H1 (cell line): ENCODE measurements around the gene DHRS1. TPM values are rescaled to one million over a fixed set of nuclear protein-coding genes. Genes with fewer than 3 reads are reported as not detected.

Experiments
- CTCF ChIA-PET: fragments of 300-600 bp; sonication (Branson Sonifier 250); formaldehyde crosslinking; loops from one replicate; lab custom pipeline; 2021; ENCODE audit not compliant: partially characterized antibody; lab: Charles Lee
- POLR2A ChIA-PET: fragments of 300-600 bp; sonication (Branson Sonifier 250); formaldehyde crosslinking; loops from one replicate; lab custom pipeline; 2021; ENCODE audit warnings: inconsistent platforms; ENCODE audit not compliant: partially characterized antibody; lab: Charles Lee
- DNase-seq, 2 experiments: peaks; one replicate each; pipeline versions ENCODE4 v3.0.0 to v3.0.0-alpha.2; 2010 to 2022; ENCODE audit warnings: low spot score in 2 of 2, low read depth in 1 of 2, mixed read lengths in 1 of 2
- FAIRE-seq: peaks from 2 replicates; lab custom pipeline; 2011; peaks lifted over from hg19 to GRCh38; lab: Jason Lieb, UNC
- H2AFZ ChIP-seq: 2 replicates; pipeline ENCODE4 v1.8.1; 2012; ENCODE audit warnings: low read length, inconsistent platforms
- H2AK5ac ChIP-seq: 2 replicates; pipeline ENCODE4 v1.6.1; 2013; ENCODE audit warnings: low read depth, low read length
- H2BK120ac ChIP-seq: replicated peaks from 2 replicates; pipeline ENCODE3; 2013; ENCODE audit warnings: low read depth, low read length, inconsistent platforms
- H2BK12ac ChIP-seq: 2 replicates; pipeline ENCODE4 v1.6.1; 2013; ENCODE audit warnings: low read depth, low read length
- H2BK15ac ChIP-seq: 2 replicates; pipeline ENCODE4 v1.6.1; 2013; ENCODE audit warnings: low read length
- H2BK20ac ChIP-seq: 2 replicates; pipeline ENCODE4 v1.6.1; 2013; ENCODE audit warnings: low read length
- H2BK5ac ChIP-seq: 2 replicates; pipeline ENCODE4 v1.6.1; 2013; ENCODE audit warnings: low read depth, low read length
- H3K14ac ChIP-seq: 2 replicates; pipeline ENCODE4 v1.6.1; 2013; ENCODE audit warnings: inconsistent platforms; ENCODE audit not compliant: insufficient read length
- H3K18ac ChIP-seq: 2 replicates; pipeline ENCODE4 v1.6.1; 2013; ENCODE audit warnings: low read length; ENCODE audit errors: extremely low read depth
- H3K23ac ChIP-seq: 2 replicates; pipeline ENCODE4 v1.6.1; 2013; ENCODE audit warnings: inconsistent platforms; ENCODE audit not compliant: insufficient read length
- H3K23me2 ChIP-seq: 2 replicates; pipeline ENCODE4 v1.6.1; 2013; ENCODE audit warnings: low read depth, low read length
- H3K27ac ChIP-seq: 2 replicates; pipeline ENCODE4 v1.6.1; 2011; ENCODE audit warnings: low read depth, low read length, inconsistent platforms
- H3K27me3 ChIP-seq, 4 experiments: replicated peaks in 1 of 4; 1 replicate in 1 of 4; 2 replicates in 3 of 4; pipeline versions ENCODE4 v1.6.1 to v1.8.1; 2011 to 2013; ENCODE audit warnings: low read length in 3 of 4, mild to moderate bottlenecking in 3 of 4, inconsistent platforms in 2 of 4, mixed read lengths in 2 of 4, moderate library complexity in 1 of 4; ENCODE audit not compliant: control insufficient read depth in 3 of 4, insufficient read depth in 3 of 4; ENCODE audit errors: extremely low read depth in 1 of 4
- H3K36me3 ChIP-seq, 4 experiments: 2 replicates each; pipeline versions ENCODE4 v1.6.1 to v1.8.1; 2011 to 2013; ENCODE audit warnings: mild to moderate bottlenecking in 4 of 4, low read length in 3 of 4, moderate library complexity in 2 of 4, control low read depth in 1 of 4, inconsistent platforms in 1 of 4; ENCODE audit not compliant: insufficient read depth in 4 of 4, control insufficient read depth in 2 of 4
- H3K4ac ChIP-seq: replicated peaks from 2 replicates; pipeline ENCODE3; 2013; ENCODE audit warnings: low read length, low read depth, mixed read lengths, inconsistent platforms; ENCODE audit not compliant: insufficient read length
- H3K4me1 ChIP-seq, 4 experiments: replicated peaks in 1 of 4; 1 replicate in 1 of 4; 2 replicates in 3 of 4; pipeline versions ENCODE4 v1.6.1 to v1.8.1; 2011 to 2013; ENCODE audit warnings: low read length in 3 of 4, inconsistent platforms in 2 of 4, mixed read lengths in 1 of 4; ENCODE audit not compliant: insufficient read depth in 4 of 4, control insufficient read depth in 3 of 4
- H3K4me2 ChIP-seq, 2 experiments: 2 replicates each; pipeline versions ENCODE4 v1.6.1 to v1.8.1; 2011 to 2013; ENCODE audit warnings: low read depth in 2 of 2, low read length in 2 of 2, control low read depth in 1 of 2, inconsistent platforms in 1 of 2, mild to moderate bottlenecking in 1 of 2; ENCODE audit not compliant: insufficient read depth in 1 of 2
- H3K4me3 ChIP-seq, 4 experiments: fragments of 200-600, 300-600 bp in 1 of 4; sonication (generic), shearing (Covaris generic), sonication (Bioruptor Twin) in 1 of 4; 2 replicates each; pipeline versions ENCODE4 v1.5.1 to v1.8.1; 2011 to 2016; ENCODE audit warnings: low read length in 4 of 4, low read depth in 3 of 4, control low read depth in 2 of 4, inconsistent platforms in 2 of 4, mild to moderate bottlenecking in 2 of 4, mixed read lengths in 1 of 4, moderate library complexity in 1 of 4; ENCODE audit not compliant: insufficient read depth in 2 of 4; ENCODE audit errors: extremely low read depth in 1 of 4
- H3K56ac ChIP-seq: replicated peaks from 2 replicates; pipeline ENCODE3; 2013; ENCODE audit warnings: low read depth, mild to moderate bottlenecking, mixed read lengths, low read length, inconsistent platforms; ENCODE audit not compliant: insufficient read length
- H3K79me1 ChIP-seq: 2 replicates; pipeline ENCODE4 v1.6.1; 2013; ENCODE audit warnings: low read depth, low read length, control low read depth
- H3K79me2 ChIP-seq, 2 experiments: 2 replicates each; pipeline versions ENCODE4 v1.6.1 to v1.8.1; 2012 to 2013; ENCODE audit warnings: low read length in 2 of 2, mild to moderate bottlenecking in 2 of 2, inconsistent platforms in 1 of 2; ENCODE audit not compliant: insufficient read depth in 2 of 2, control insufficient read depth in 1 of 2
- H3K9ac ChIP-seq, 4 experiments: replicated peaks in 1 of 4; 1 replicate in 1 of 4; 2 replicates in 3 of 4; pipeline versions ENCODE4 v1.6.1 to v1.8.1; 2011 to 2013; ENCODE audit warnings: low read depth in 3 of 4, low read length in 3 of 4, control low read depth in 2 of 4, mild to moderate bottlenecking in 2 of 4, moderate library complexity in 2 of 4, inconsistent platforms in 1 of 4; ENCODE audit errors: extremely low read depth in 1 of 4
- H3K9me3 ChIP-seq, 2 experiments: 2 replicates each; pipeline versions ENCODE4 v1.6.1 to v1.8.1; 2012 to 2013; ENCODE audit warnings: mild to moderate bottlenecking in 2 of 2, moderate library complexity in 2 of 2, control low read depth in 1 of 2, inconsistent platforms in 1 of 2, low read depth in 1 of 2, low read length in 1 of 2, mixed read lengths in 1 of 2; ENCODE audit not compliant: insufficient read depth in 2 of 2
- H4K20me1 ChIP-seq, 2 experiments: replicated peaks in 1 of 2; 2 replicates each; pipeline versions ENCODE3 to v1.8.1; 2011 to 2013; ENCODE audit warnings: inconsistent platforms in 2 of 2, low read length in 2 of 2, mild to moderate bottlenecking in 1 of 2; ENCODE audit not compliant: insufficient read depth in 2 of 2, control insufficient read depth in 1 of 2
- H4K5ac ChIP-seq: 2 replicates; pipeline ENCODE4 v1.6.1; 2013; ENCODE audit warnings: low read length, low read depth, mixed read lengths, inconsistent platforms; ENCODE audit not compliant: insufficient read length
- H4K8ac ChIP-seq: 2 replicates; pipeline ENCODE4 v1.8.0; 2013; ENCODE audit warnings: mild to moderate bottlenecking, moderate library complexity, low read length, inconsistent platforms; ENCODE audit not compliant: insufficient read depth; ENCODE audit errors: extremely low read depth
- H4K91ac ChIP-seq: replicated peaks from 2 replicates; pipeline ENCODE3; 2013; ENCODE audit warnings: low read length, mixed read lengths, inconsistent platforms; ENCODE audit not compliant: insufficient read length
- CEBPB ChIP-seq: IDR thresholded peaks from 2 replicates; pipeline ENCODE4 v1.6.1; 2012; ENCODE audit warnings: low read depth, low read length
- NRF1 ChIP-seq: IDR thresholded peaks from 2 replicates; pipeline ENCODE4 v1.6.1; 2011; ENCODE audit warnings: mild to moderate bottlenecking, low read depth, low read length, improper control_type of control experiment
- WGBS, 2 experiments: shearing (Covaris generic) in 1 of 2; methylation state at CpG; one replicate each; pipeline versions ENCODE4 v1.1.6 to v1.1.7; 2013 to 2015; ENCODE audit warnings: low lambda C conversion rate in 2 of 2, mixed read lengths in 2 of 2, inconsistent platforms in 1 of 2, low coverage in 1 of 2, missing lambda C conversion rate in 1 of 2; ENCODE audit not compliant: insufficient replicate concordance in 2 of 2, insufficient coverage in 1 of 2, insufficient read length in 1 of 2; ENCODE audit errors: extremely low coverage in 1 of 2, missing lambda C conversion rate in 1 of 2; 5-methylcytosine and 5-hydroxymethylcytosine counted together
- polyA plus RNA-seq, 7 experiments: library from polyadenylated mRNA; depleted of rRNA in 3 of 7; stranded (reverse) in 5 of 7; unstranded in 2 of 7; fragments of >200 nt in 5 of 7; fragments of 200-250 nt in 2 of 7; gene quantifications; 1 replicate in 5 of 7; 2 replicates in 1 of 7; 4 replicates in 1 of 7; pipeline versions ENCODE4 v1.2.1 to v1.2.3, GENCODE V29; 2011 to 2013; ENCODE audit warnings: missing spikeins in 2 of 7, mixed read lengths in 2 of 7
- total RNA-seq: library from RNA; stranded (reverse); fragmentation: NEBNext Ultra II Directional; extraction: Animal tissue kit (Norgen Biotek cat#: 25700); gene quantifications from 2 replicates; pipeline ENCODE4 v1.2.1, GENCODE V29; 2021

Gene DHRS1
- total and polyA plus RNA-seq, 2 of the 8 experiments (the other 6 are each of a cell fraction or from before 2014, with no cell fraction given): 8.8 to 31.7 TPM

- Histone ChIP-seq H2AFZ (peak within 1 kb of the TSS; percentile 36; the same call in 1 of the 2 replicates), H4K20me1 (peaks cover 0 to 2% of the 10 kb centered on the region in 2 experiments), H3K79me2 (no peaks in the 10 kb centered on the region), H2AK5ac (no peak within 1 kb of the TSS), H3K18ac (peak within 1 kb of the TSS; percentile 71; the same call in 1 of the 2 replicates), H3K56ac (peak within 1 kb of the TSS; percentile 81), H3K4ac (peak within 1 kb of the TSS; percentile 79), H3K27me3 (no peaks in the 10 kb centered on the region; a peak in 1 of 7 replicates), H4K5ac (peak within 1 kb of the TSS; percentile 91), H3K4me1 (peaks cover 0 to 4% (median 2%) of the 10 kb centered on the region in 4 experiments; a peak in 4 of 7 replicates), H2BK120ac (no peak within 1 kb of the TSS), H3K4me2 (peak within 1 kb of the TSS; percentile 55 to 97), H3K23ac (no peak within 1 kb of the TSS), H3K9me3 (no peaks in the 10 kb centered on the region), H2BK12ac (no peak within 1 kb of the TSS), H3K14ac (no peak within 1 kb of the TSS), H4K91ac (peak within 1 kb of the TSS; percentile 60), H3K4me3 (peak within 1 kb of the TSS; percentile 61 to 89 (median 82)), H2BK5ac (peak within 1 kb of the TSS; percentile 94), H2BK20ac (no peak within 1 kb of the TSS), H3K23me2 (peaks cover 5% of the 10 kb centered on the region), H3K9ac (peak within 1 kb of the TSS; percentile 70 to 93 (median 84); a peak in 6 of 7 replicates), H2BK15ac (no peak within 1 kb of the TSS), H3K27ac (peak within 1 kb of the TSS; percentile 96), H4K8ac (peak within 1 kb of the TSS; percentile 98), H3K36me3 (no peaks in the 10 kb centered on the region; a peak in 3 of 8 replicates), H3K79me1 (no peaks in the 10 kb centered on the region)
- DNase-seq: peak; percentile 82 to 98
- POLR2A ChIA-PET: interaction anchor here (0.8 to 3.8 kb wide), 30 partner anchors 9 to 286 kb away, joined by 3 to 26 read pairs (median 7); partner anchors contain the start of genes CHMP4A, CIDEB, DHRS1 and EMC9
- WGBS, 2 experiments: 1% methylated on average over 55 of the region's 61 CpGs; no CpG with 5 or more reads in 1 of the 2 experiments
- no peak for FAIRE-seq
- CTCF ChIA-PET: interaction anchor here (0.6 to 8.6 kb wide), 19 partner anchors 9 to 214 kb away, joined by 3 to 94 read pairs (median 7); partner anchors contain the start of genes CIDEB, DHRS1, GMPR2 and IRF9
- TF ChIP-seq NRF1 (peak; percentile 71), CEBPB (no peak)
These were observed 28.3 kb downstream of the DHRS1 start, which contains the start of gene RABGGTA for GRCh38 chr14:24271134-24271833. Gene RABGGTA, minus strand, starts transcription at chr14:24271597. Its CDS starts 482 bp downstream, at chr14:24271115.
